Measurements from ENCODE around the gene OXGR1. TPM values are rescaled to one million over a fixed set of nuclear protein-coding genes. Genes with fewer than 3 reads are reported as not detected.

Gene OXGR1
- total and polyA plus RNA-seq, 2 donors (not counting 3 experiments of a cell fraction or from before 2014, with no cell fraction given), result not detected

DNA sequence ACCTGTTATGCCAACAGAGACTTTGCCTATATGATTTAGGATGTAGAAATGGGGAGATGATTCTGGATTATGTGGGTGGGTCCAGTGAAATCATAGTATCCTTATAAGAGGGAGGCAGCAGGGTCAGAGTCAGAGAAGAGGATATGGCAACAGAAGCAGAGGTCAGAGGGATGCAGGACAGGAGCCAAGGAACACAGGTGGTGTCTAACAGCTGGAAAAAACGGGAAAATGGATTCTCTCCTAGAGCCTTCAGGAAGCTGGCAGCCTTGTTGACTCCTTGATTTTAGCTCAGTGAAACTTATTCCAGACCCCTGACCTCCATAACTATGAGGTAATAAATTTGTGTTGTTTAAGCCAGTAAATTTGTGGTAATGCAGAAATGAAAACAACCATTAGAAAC, 28.8 kb upstream of the OXGR1 start:
- H3K27ac ChIP-seq (ENCODE audit: insufficient read depth, low read depth, low read length), result no peak overlapping the region
- H3K27me3 ChIP-seq (ENCODE audit: control insufficient read depth in 2 of 2, insufficient read depth in 2 of 2, low read length in 2 of 2), result peaks cover 3 to 5% of the 10 kb centered on the region in 2 experiments
- no peak overlapping the region for H2AFZ ChIP-seq (ENCODE audit: low read depth, low read length)
- no peaks in the 10 kb centered on the region for H3K9me1 ChIP-seq (replicated peaks; ENCODE audit: control insufficient read depth, extremely low read depth, insufficient read depth, low read length)
- FAIRE-seq (no peak), DNase-seq (ENCODE audit: low read depth, low spot score) (peak; percentile 32)
- H3K4me3 ChIP-seq (replicated peaks in 1 of 3; ENCODE audit: insufficient read depth in 1 of 3, low read depth in 1 of 3, low read length in 3 of 3), result no peak overlapping the region
- TF ChIP-seq FOS (IDR thresholded peaks at IDR 0.05; ENCODE audit: borderline replicate concordance, insufficient read depth, low read length) (no peak), POLR2AphosphoS5 (IDR thresholded peaks at IDR 0.05; ENCODE audit: insufficient read depth, low read depth, low read length) (no peak), EZH2 (IDR thresholded peaks at IDR 0.05; ENCODE audit: borderline replicate concordance, low read depth, low read length, severe bottlenecking) (no peak), MYC (IDR thresholded peaks at IDR 0.05; ENCODE audit: low read depth, low read length) (no peak), JUN (IDR thresholded peaks at IDR 0.05; ENCODE audit: borderline replicate concordance, insufficient read depth, insufficient read length, low read depth) (no peak), POLR2A (IDR thresholded peaks at IDR 0.05; ENCODE audit: low read depth, low read length) (no peak), GATA2 (IDR thresholded peaks at IDR 0.05; ENCODE audit: insufficient read depth, insufficient read length, low read depth, low read length) (no peak)
- TF ChIP-seq, protein P1, sequence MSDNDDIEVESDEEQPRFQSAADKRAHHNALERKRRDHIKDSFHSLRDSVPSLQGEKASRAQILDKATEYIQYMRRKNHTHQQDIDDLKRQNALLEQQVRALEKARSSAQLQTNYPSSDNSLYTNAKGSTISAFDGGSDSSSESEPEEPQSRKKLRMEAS (IDR thresholded peaks at IDR 0.05; ENCODE audit: insufficient read depth, insufficient read length), result no peak
- TF ChIP-seq, protein P2, sequence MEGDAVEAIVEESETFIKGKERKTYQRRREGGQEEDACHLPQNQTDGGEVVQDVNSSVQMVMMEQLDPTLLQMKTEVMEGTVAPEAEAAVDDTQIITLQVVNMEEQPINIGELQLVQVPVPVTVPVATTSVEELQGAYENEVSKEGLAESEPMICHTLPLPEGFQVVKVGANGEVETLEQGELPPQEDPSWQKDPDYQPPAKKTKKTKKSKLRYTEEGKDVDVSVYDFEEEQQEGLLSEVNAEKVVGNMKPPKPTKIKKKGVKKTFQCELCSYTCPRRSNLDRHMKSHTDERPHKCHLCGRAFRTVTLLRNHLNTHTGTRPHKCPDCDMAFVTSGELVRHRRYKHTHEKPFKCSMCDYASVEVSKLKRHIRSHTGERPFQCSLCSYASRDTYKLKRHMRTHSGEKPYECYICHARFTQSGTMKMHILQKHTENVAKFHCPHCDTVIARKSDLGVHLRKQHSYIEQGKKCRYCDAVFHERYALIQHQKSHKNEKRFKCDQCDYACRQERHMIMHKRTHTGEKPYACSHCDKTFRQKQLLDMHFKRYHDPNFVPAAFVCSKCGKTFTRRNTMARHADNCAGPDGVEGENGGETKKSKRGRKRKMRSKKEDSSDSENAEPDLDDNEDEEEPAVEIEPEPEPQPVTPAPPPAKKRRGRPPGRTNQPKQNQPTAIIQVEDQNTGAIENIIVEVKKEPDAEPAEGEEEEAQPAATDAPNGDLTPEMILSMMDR (IDR thresholded peaks at IDR 0.05; ENCODE audit: extremely low read depth in 1 of 2, insufficient read depth in 1 of 2, low read depth in 1 of 2, low read length in 2 of 2), result no peak
- dilution Hi-C loops (cut with MboI; ENCODE audit: extremely low pct_ligation_motif_present, low sequenced_read_pairs), result no loop called here
- intact Hi-C loops (cut with micrococcal nuclease), result no loop called here
- H4K20me1 ChIP-seq (replicated peaks; ENCODE audit: control insufficient read depth, extremely low read depth, insufficient read depth, low read length), result no peaks in the 10 kb centered on the region
- no peak overlapping the region for H3K9ac ChIP-seq (replicated peaks; ENCODE audit: extremely low read depth, insufficient read depth, low read length)
- peaks cover 16% of the 10 kb centered on the region for H3K4me1 ChIP-seq (ENCODE audit: control insufficient read depth, extremely low read depth, insufficient read depth, low read length)
- ChIA-PET POLR2A (no interaction called here), CTCF (no interaction called here)
- no TSS peak for BruUV-seq (replicated peaks)
- no peaks in the 10 kb centered on the region for H3K36me3 ChIP-seq (ENCODE audit: control insufficient read depth in 2 of 2, extremely low read depth in 1 of 2, insufficient read depth in 2 of 2, low read length in 2 of 2)
- H3K79me2 ChIP-seq (ENCODE audit: control insufficient read depth, insufficient read depth, low read length), result no peaks in the 10 kb centered on the region
- H3K9me3 ChIP-seq (replicated peaks; ENCODE audit: control insufficient read depth, insufficient read depth, low read length), result no peaks in the 10 kb centered on the region
- H3K4me2 ChIP-seq (ENCODE audit: insufficient read depth, low read length), result no peak overlapping the region
